ENCODE measurements around the gene MAGEF1. TPM values are rescaled to one million over a fixed set of nuclear protein-coding genes. Genes with fewer than 3 reads are reported as not detected.

The MAGEF1 gene
- total and polyA plus RNA-seq, 5 donors from 2014 or later = 5.2 to 27.0 (median 20.2) TPM

DNA sequence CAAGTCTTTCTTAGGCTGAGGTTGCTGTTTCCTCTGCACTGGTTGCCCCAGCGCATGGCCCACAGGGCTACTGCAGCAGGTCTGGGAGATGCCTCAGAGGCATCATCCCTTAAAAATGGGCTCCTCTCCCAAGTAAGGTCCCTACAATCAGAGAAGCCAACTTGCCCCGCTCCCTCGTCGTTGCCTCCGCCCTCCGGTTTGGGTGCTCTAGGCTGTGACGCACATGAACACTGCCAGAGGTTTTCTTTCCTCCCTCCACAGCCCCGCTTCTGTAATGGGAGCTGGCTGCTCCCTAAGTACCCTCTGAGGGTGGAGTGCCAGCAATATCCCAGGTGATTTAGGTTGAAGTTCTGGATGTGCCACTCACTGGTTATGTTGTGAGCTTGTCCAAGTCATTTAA lies 14.0 kb downstream of the MAGEF1 start:
- peaks cover 0 to 2% (median 0%) of the 10 kb centered on the region in 4 donors for H3K4me1 Mint-ChIP-seq
- H3K4me1 ChIP-seq (ENCODE audit: control insufficient read depth, insufficient read depth, low read length, poor library complexity, severe bottlenecking) = no peaks in the 10 kb centered on the region
- H3K36me3 Mint-ChIP-seq = no peaks in the 10 kb centered on the region
- H3K4me3 ChIP-seq (ENCODE audit: low read depth, low read length) = no peak overlapping the region
- no peaks in the 10 kb centered on the region for H3K27me3 ChIP-seq (ENCODE audit: control insufficient read depth, insufficient read depth, low read length)
- no peaks in the 10 kb centered on the region for H3K36me3 ChIP-seq (ENCODE audit: control insufficient read depth, insufficient read depth, low read length)
- no peaks in the 10 kb centered on the region for H3K9me3 ChIP-seq (ENCODE audit: control insufficient read depth in 2 of 2, low read length in 2 of 2)
- H3K27me3 Mint-ChIP-seq = peaks cover 6% of the 10 kb centered on the region
- H3K27ac Mint-ChIP-seq = no peak overlapping the region
- H3K27ac ChIP-seq (ENCODE audit: insufficient read depth, low read length, poor library complexity, severe bottlenecking) = no peak overlapping the region
- DNase-seq (no peak), ATAC-seq (ENCODE audit: low read depth in 2 of 2) (no peak)
- no peak overlapping the region for H3K4me3 Mint-ChIP-seq
- H3K9me3 Mint-ChIP-seq = no peaks in the 10 kb centered on the region

DNA sequence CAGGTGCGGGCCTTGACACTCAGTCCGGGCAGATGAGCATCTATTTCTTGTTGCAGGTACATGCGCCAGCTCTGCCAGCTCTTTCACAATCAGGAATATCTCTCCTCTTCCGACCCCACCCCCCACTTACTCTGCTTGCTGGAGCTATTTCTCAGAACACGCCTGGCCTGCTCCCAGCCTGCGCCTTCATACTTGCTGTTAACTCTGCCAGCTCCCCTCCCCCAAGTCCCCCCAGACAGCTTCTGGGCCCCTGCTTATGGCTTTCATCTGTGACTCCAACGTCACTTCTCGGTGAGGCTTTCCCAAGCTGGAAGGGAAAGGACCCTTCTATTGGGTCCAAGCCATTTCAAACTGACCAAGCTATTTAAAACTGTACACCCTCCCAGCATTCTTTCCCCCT lies 15.2 kb downstream of the MAGEF1 start:
- peaks cover 6% of the 10 kb centered on the region for H3K27me3 Mint-ChIP-seq
- no peaks in the 10 kb centered on the region for H3K4me1 ChIP-seq (ENCODE audit: control insufficient read depth, insufficient read depth, low read length, poor library complexity, severe bottlenecking)
- no peak overlapping the region for H3K4me3 Mint-ChIP-seq
- no peak overlapping the region for H3K4me3 ChIP-seq (ENCODE audit: low read depth, low read length)
- no peaks in the 10 kb centered on the region for H3K9me3 ChIP-seq (ENCODE audit: control insufficient read depth in 2 of 2, low read length in 2 of 2)
- ATAC-seq (ENCODE audit: low read depth in 2 of 2) = no peak
- H3K4me1 Mint-ChIP-seq = peaks cover 0 to 2% (median 0%) of the 10 kb centered on the region in 4 donors
- no peak overlapping the region for H3K27ac ChIP-seq (ENCODE audit: insufficient read depth, low read length, poor library complexity, severe bottlenecking)
- DNase-seq = no peak
- H3K27ac Mint-ChIP-seq = no peak overlapping the region
- no peaks in the 10 kb centered on the region for H3K27me3 ChIP-seq (ENCODE audit: control insufficient read depth, insufficient read depth, low read length)
- H3K9me3 Mint-ChIP-seq = no peaks in the 10 kb centered on the region
- no peaks in the 10 kb centered on the region for H3K36me3 ChIP-seq (ENCODE audit: control insufficient read depth, insufficient read depth, low read length)
- no peaks in the 10 kb centered on the region for H3K36me3 Mint-ChIP-seq

DNA sequence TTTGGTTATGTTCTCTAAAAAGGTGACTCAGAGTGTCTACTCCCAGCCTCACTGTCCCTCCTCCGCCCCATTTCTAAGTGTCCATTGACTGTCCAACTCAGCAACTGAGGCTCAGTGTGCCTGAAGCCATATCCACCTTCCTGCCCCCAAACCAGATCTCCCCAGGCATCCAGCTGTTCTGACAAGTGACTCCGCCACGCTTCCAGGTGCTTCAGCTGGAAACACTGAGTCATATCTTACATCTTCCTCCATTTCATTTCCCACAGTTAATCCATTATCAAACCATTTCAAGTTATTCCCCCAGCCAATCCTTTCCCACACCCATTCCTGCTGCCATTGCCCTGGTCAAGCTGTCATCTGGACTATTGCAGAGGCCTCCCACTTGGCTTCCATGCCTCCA lies 17.1 kb downstream of the MAGEF1 start:
- no peak for ATAC-seq (ENCODE audit: low read depth in 2 of 2)
- H3K27ac Mint-ChIP-seq = no peak overlapping the region

DNA sequence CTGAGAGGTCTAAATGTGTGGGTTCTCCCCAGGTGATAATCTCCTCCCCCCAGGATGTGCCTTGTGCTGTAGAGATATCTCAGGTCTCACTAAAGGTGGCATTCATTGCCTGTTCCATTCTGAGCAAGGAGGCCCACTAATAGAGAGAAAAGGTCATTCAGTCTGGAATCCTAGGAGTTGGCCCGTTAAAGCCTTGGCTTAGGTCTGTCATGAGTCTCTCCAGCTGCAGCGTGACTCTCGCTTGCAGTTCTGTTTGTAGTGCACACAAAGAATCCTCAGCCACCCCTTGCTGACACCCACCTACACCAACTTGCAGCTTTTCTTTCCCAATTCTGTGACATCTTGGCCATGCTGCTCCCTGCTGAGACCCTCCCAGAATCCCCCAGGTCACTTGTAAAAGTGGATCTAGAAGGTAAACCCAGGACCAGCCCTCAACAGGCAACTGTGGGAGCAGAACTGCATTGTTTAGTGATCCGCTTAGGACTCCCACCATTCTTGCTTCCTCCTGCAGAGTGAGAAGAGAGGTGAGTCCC lies 17.7 kb downstream of the MAGEF1 start:
- H3K27me3 ChIP-seq (ENCODE audit: control insufficient read depth, insufficient read depth, low read length) = no peaks in the 10 kb centered on the region
- H3K4me3 ChIP-seq (ENCODE audit: low read depth, low read length) = no peak overlapping the region
- no peaks in the 10 kb centered on the region for H3K36me3 Mint-ChIP-seq
- peaks cover 0 to 2% (median 0%) of the 10 kb centered on the region in 4 donors for H3K4me1 Mint-ChIP-seq
- H3K36me3 ChIP-seq (ENCODE audit: control insufficient read depth, insufficient read depth, low read length) = no peaks in the 10 kb centered on the region
- no peak overlapping the region for H3K4me3 Mint-ChIP-seq
- H3K27me3 Mint-ChIP-seq = peaks cover 13% of the 10 kb centered on the region
- H3K27ac Mint-ChIP-seq = peak overlapping the region in 1 of 3 donors; percentile 42
- H3K9me3 Mint-ChIP-seq = no peaks in the 10 kb centered on the region
- H3K9me3 ChIP-seq (ENCODE audit: control insufficient read depth in 2 of 2, low read length in 2 of 2) = no peaks in the 10 kb centered on the region
- no peak for ATAC-seq (ENCODE audit: low read depth in 2 of 2)
- DNase-seq = no peak
- no peak overlapping the region for H3K27ac ChIP-seq (ENCODE audit: insufficient read depth, low read length, poor library complexity, severe bottlenecking)
- H3K4me1 ChIP-seq (ENCODE audit: control insufficient read depth, insufficient read depth, low read length, poor library complexity, severe bottlenecking) = no peaks in the 10 kb centered on the region

More for the DNA sequence above, 17.1 kb downstream of the MAGEF1 start:
- Histone ChIP-seq H3K27me3 (ENCODE audit: control insufficient read depth, insufficient read depth, low read length) (no peaks in the 10 kb centered on the region), H3K4me1 (ENCODE audit: control insufficient read depth, insufficient read depth, low read length, poor library complexity, severe bottlenecking) (no peaks in the 10 kb centered on the region), H3K27ac (ENCODE audit: insufficient read depth, low read length, poor library complexity, severe bottlenecking) (no peak overlapping the region), H3K4me3 (ENCODE audit: low read depth, low read length) (no peak overlapping the region), H3K36me3 (ENCODE audit: control insufficient read depth, insufficient read depth, low read length) (no peaks in the 10 kb centered on the region), H3K9me3 (ENCODE audit: control insufficient read depth in 2 of 2, low read length in 2 of 2) (no peaks in the 10 kb centered on the region)
- Mint-ChIP-seq H3K4me1 (peaks cover 0 to 2% (median 0%) of the 10 kb centered on the region in 4 donors), H3K27me3 (peaks cover 13% of the 10 kb centered on the region), H3K9me3 (no peaks in the 10 kb centered on the region), H3K36me3 (no peaks in the 10 kb centered on the region), H3K4me3 (no peak overlapping the region)
- DNase-seq = no peak

DNA sequence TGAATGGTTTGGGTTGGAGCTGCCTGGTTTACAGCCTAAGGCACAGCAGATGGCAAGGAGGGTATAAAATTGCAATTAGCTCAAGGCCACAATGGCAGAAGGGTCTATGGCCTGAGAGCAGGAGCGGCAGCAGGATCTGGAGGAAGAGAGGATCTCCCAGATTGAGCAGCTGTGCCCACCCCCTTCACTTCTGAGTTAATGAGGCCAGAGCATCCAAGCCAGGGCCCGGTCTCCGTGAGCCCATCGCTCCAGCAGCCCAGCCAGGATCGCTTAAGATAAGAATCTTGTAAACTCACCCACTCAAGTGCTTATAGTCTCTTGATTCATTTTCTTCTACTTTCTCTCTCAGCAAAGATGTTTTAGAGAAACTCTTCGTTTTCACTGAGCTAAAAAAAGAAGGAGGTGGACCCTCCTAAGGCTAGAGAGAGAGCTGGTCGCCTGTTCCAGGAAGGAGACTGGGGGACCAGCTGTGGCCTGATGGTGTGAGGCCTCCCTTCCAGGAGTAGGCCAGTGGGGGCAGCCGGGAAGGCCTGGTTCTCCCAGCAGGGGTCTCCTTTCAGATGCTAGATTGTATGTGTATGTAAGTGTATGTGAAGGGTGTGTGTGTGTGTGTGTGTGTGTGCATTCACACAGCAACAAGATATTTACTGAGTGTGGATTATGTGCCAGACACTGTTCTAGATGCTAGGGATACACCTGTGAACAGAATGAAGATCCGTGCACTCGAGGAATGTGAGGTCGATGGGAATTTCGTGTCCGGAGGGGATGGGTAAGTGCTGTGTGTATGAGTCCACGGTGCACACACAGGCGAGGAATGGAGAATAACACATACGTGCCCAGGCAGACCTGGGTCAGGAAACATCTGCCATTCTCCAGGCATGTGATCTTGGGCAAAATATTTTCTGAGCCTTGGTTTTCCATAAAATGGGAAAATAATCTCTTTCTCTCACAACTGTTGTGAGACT lies 18.6 kb downstream of the MAGEF1 start:
- Mint-ChIP-seq H3K36me3 (no peaks in the 10 kb centered on the region), H3K4me1 (peaks cover 0 to 2% (median 0%) of the 10 kb centered on the region in 4 donors), H3K27ac (peak overlapping the region in 1 of 3 donors; percentile 64), H3K27me3 (peaks cover 13% of the 10 kb centered on the region), H3K4me3 (no peak overlapping the region), H3K9me3 (no peaks in the 10 kb centered on the region)
- no peak overlapping the region for H3K27ac ChIP-seq (ENCODE audit: insufficient read depth, low read length, poor library complexity, severe bottlenecking)
- H3K4me1 ChIP-seq (ENCODE audit: control insufficient read depth, insufficient read depth, low read length, poor library complexity, severe bottlenecking) = no peaks in the 10 kb centered on the region
- no peaks in the 10 kb centered on the region for H3K27me3 ChIP-seq (ENCODE audit: control insufficient read depth, insufficient read depth, low read length)
- ATAC-seq (ENCODE audit: low read depth in 2 of 2) (no peak), DNase-seq (no peak)
- no peaks in the 10 kb centered on the region for H3K36me3 ChIP-seq (ENCODE audit: control insufficient read depth, insufficient read depth, low read length)
- H3K4me3 ChIP-seq (ENCODE audit: low read depth, low read length) = no peak overlapping the region
- no peaks in the 10 kb centered on the region for H3K9me3 ChIP-seq (ENCODE audit: control insufficient read depth in 2 of 2, low read length in 2 of 2)

DNA sequence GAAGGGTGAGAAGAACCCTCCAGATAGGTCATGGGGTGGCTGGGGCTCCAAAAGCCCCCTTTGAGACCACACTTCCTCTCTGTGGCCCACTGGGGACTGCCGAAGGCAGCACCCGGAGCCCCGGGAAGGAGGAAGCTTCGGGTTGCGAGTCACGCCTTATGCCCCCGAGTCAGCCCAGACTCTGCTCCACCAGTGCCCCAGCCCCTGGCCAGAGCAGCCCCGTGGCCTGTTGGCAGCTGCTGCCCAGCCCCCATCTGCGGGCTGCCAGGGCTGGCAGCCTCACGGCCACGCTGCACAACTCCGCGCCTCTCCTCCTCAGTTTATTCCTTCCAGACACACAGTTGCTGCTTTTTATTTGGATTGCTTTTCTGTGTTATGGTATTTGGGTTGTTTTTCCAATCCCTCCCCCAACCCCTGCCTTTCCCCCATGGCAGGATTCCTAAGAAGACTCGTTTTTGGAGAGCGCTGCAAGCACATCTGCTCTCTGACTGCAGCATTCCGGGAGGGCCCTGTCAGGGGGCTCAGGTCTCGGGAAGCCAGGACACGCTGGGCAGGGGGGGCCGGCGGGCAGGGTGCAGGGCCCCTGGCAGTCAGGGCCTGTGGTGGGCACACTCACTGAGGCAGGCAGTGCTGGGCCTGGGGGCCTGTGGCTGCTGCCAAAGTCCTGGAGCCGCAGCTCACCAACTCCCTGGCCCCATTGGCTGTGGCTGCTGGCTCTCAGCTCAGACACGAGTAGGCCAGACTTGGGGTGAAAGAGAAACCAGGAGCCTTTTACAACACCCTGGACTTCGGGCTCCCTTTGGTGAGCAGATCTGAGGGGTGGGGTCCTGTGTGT lies 20.2 kb downstream of the MAGEF1 start:
- Histone ChIP-seq H3K27me3 (ENCODE audit: control insufficient read depth, insufficient read depth, low read length) (no peaks in the 10 kb centered on the region), H3K9me3 (ENCODE audit: control insufficient read depth in 2 of 2, low read length in 2 of 2) (no peaks in the 10 kb centered on the region), H3K4me3 (ENCODE audit: low read depth, low read length) (no peak overlapping the region), H3K36me3 (ENCODE audit: control insufficient read depth, insufficient read depth, low read length) (no peaks in the 10 kb centered on the region), H3K27ac (ENCODE audit: insufficient read depth, low read length, poor library complexity, severe bottlenecking) (no peak overlapping the region), H3K4me1 (ENCODE audit: control insufficient read depth, insufficient read depth, low read length, poor library complexity, severe bottlenecking) (no peaks in the 10 kb centered on the region)
- Mint-ChIP-seq H3K9me3 (no peaks in the 10 kb centered on the region), H3K27me3 (peaks cover 7% of the 10 kb centered on the region), H3K4me3 (no peak overlapping the region), H3K27ac (no peak overlapping the region), H3K4me1 (no peaks in the 10 kb centered on the region), H3K36me3 (no peaks in the 10 kb centered on the region)
- DNase-seq = no peak
- peak in 1 of 2 donors; percentile 13 for ATAC-seq (ENCODE audit: low read depth in 2 of 2)

DNA sequence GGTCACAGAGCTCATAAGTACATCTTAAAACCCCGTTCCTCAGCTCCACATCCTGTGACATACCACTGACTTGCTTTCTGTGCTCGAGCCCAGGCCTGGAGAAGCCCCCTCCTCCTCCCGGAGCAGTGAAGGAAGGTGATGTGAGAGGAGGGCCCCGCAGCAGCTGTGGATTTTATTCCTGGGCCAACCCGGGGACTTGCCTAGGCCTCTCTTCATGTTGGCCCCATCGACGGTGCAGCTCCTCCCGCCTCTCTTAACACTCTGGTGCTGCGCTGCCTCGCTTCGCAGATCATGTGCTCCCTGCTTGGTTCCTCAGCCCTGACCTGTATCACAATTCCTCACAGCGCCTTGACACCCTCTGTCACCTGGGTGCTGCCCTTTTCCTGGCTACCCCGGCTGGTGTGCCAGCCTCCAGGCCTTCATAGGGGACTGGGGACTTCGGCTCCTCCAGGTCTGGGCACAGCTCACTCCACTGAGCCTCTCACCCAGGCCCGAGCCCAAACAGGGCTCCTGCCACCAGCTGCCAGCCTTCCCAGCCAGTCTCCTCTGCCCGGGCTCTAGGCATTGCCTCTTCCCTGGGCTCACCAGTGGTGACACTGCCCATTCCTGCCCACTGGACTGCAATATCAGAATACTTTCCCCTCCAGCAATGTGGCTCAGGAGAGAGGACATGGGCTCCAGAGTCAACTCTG lies 21.5 kb downstream of the MAGEF1 start:
- H3K4me1 ChIP-seq (ENCODE audit: control insufficient read depth, insufficient read depth, low read length, poor library complexity, severe bottlenecking) = no peaks in the 10 kb centered on the region
- H3K36me3 ChIP-seq (ENCODE audit: control insufficient read depth, insufficient read depth, low read length) = no peaks in the 10 kb centered on the region
- Mint-ChIP-seq H3K36me3 (no peaks in the 10 kb centered on the region), H3K4me1 (no peaks in the 10 kb centered on the region), H3K27me3 (peaks cover 6% of the 10 kb centered on the region), H3K27ac (no peak overlapping the region), H3K9me3 (no peaks in the 10 kb centered on the region), H3K4me3 (no peak overlapping the region)
- DNase-seq (no peak), ATAC-seq (ENCODE audit: low read depth in 2 of 2) (no peak)
- H3K9me3 ChIP-seq (ENCODE audit: control insufficient read depth in 2 of 2, low read length in 2 of 2) = no peaks in the 10 kb centered on the region
- H3K27ac ChIP-seq (ENCODE audit: insufficient read depth, low read length, poor library complexity, severe bottlenecking) = no peak overlapping the region
- H3K4me3 ChIP-seq (ENCODE audit: low read depth, low read length) = no peak overlapping the region
- H3K27me3 ChIP-seq (ENCODE audit: control insufficient read depth, insufficient read depth, low read length) = no peaks in the 10 kb centered on the region
